Stimulated activated naive CD8-positive, alpha-beta T cell treated with anti-CD3 and anti-CD28 coated beads, Interleukin-15, Interleukin-2, amounts not matched to agents 100 ng/mL and 50 ng/mL, for 24 hours (primary cell): ENCODE results near the gene DDX56.
"Not testable (repeated sequence)": the region's sequence is repeated elsewhere in the genome, so short reads cannot be mapped to it uniquely, and the experiment has no call there.

Experiments
- H3K27ac Mint-ChIP-seq: one replicate; pipeline ENCODE4 v1.8.0; 2021; ENCODE audit warnings: mild to moderate bottlenecking, mixed read lengths
- H3K27me3 Mint-ChIP-seq: one replicate; pipeline ENCODE4 v1.8.0; 2021; ENCODE audit warnings: mixed read lengths
- H3K36me3 Mint-ChIP-seq: one replicate; pipeline ENCODE4 v1.8.0; 2021; ENCODE audit warnings: low read depth, mixed read lengths
- H3K4me1 Mint-ChIP-seq: one replicate; pipeline ENCODE4 v1.8.0; 2021; ENCODE audit warnings: low read depth, mixed read lengths
- H3K4me3 Mint-ChIP-seq: one replicate; pipeline ENCODE4 v1.8.0; 2021; ENCODE audit warnings: mild to moderate bottlenecking, mixed read lengths
- H3K9me3 Mint-ChIP-seq: one replicate; pipeline ENCODE4 v1.8.0; 2021; ENCODE audit warnings: mixed read lengths

DDX56 gene

GRCh38 chr7:44575054-44575453, 1.3 kb upstream of the DDX56 start:
- Mint-ChIP-seq H3K4me1 (peaks cover 56% of the 10 kb centered on the region), H3K9me3 (no peaks in the 10 kb centered on the region), H3K27me3 (no peaks in the 10 kb centered on the region), H3K36me3 (peaks cover 68% of the 10 kb centered on the region), H3K4me3 (peak overlapping the region; percentile 96), H3K27ac (peak overlapping the region; percentile 77)

GRCh38 chr7:44574287-44574872, 672 bp upstream of the DDX56 start:
- peaks cover 68% of the 10 kb centered on the region for H3K36me3 Mint-ChIP-seq
- H3K9me3 Mint-ChIP-seq: no peaks in the 10 kb centered on the region
- H3K4me1 Mint-ChIP-seq: peaks cover 50% of the 10 kb centered on the region
- peak overlapping the region; percentile 95 for H3K27ac Mint-ChIP-seq
- no peaks in the 10 kb centered on the region for H3K27me3 Mint-ChIP-seq
- peak overlapping the region; percentile 96 for H3K4me3 Mint-ChIP-seq

DNA sequence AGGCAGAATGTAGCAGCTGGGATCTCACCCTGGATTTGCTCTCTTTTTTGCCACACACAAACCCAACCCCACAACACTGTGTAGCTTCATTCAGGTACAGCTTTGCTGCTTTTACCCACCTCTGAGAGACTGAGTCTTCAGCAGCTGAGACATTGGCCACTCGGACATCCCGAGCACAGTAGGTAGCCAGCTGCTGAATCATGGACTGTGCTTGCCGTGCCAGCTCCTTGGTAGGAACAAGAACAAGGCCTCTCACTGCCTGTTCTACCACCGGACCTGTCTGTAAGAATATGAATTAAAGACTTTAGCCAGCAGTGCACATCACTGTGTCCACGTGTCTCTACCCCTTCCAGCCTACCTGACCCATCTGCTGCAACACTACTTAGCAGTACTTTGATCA, 937 bp downstream of the DDX56 start:
- Mint-ChIP-seq H3K4me3 (peak overlapping the region; percentile 96), H3K36me3 (peaks cover 67% of the 10 kb centered on the region), H3K4me1 (peaks cover 39% of the 10 kb centered on the region), H3K27me3 (no peaks in the 10 kb centered on the region), H3K27ac (peak overlapping the region; percentile 95), H3K9me3 (no peaks in the 10 kb centered on the region)

GRCh38 chr7:44569959-44570358, 3.7 kb downstream of the DDX56 start:
- Mint-ChIP-seq H3K27me3 (no peaks in the 10 kb centered on the region), H3K27ac (no peak overlapping the region), H3K9me3 (no peaks in the 10 kb centered on the region), H3K36me3 (peaks cover 79% of the 10 kb centered on the region), H3K4me1 (peaks cover 30% of the 10 kb centered on the region), H3K4me3 (no peak overlapping the region)

GRCh38 chr7:44568771-44569560, 4.7 kb downstream of the DDX56 start:
- H3K36me3 Mint-ChIP-seq: peaks cover 84% of the 10 kb centered on the region

DNA sequence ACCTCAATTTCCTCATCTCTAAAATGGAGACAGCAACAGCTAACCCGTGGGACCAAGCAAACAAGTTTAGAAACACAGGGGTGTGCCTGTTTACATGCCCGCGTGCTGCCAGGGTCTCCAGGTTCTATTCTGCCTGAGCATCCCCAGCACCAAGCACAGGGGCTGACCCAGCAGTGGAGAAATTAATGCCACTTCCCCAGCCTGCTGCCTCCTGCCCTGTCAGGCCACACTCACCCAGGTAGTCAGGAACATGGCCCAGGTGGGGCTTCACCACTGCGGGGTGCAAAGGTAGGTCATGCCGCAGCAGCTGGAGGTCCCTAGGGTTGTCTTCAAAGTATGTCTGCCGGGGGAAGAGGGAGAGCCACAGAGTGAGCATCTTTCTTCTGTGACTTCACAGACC, 5.8 kb downstream of the DDX56 start:
- H3K36me3 Mint-ChIP-seq: peaks cover 81% of the 10 kb centered on the region
- peak overlapping the region; percentile 60 for H3K27ac Mint-ChIP-seq
- H3K9me3 Mint-ChIP-seq: no peaks in the 10 kb centered on the region
- no peak overlapping the region for H3K4me3 Mint-ChIP-seq
- no peaks in the 10 kb centered on the region for H3K27me3 Mint-ChIP-seq
- H3K4me1 Mint-ChIP-seq: peaks cover 16% of the 10 kb centered on the region

More at GRCh38 chr7:44568771-44569560, 4.7 kb downstream of the DDX56 start:
- no peak overlapping the region for H3K4me3 Mint-ChIP-seq
- no peaks in the 10 kb centered on the region for H3K9me3 Mint-ChIP-seq
- H3K27me3 Mint-ChIP-seq: no peaks in the 10 kb centered on the region
- peaks cover 21% of the 10 kb centered on the region for H3K4me1 Mint-ChIP-seq
- peak overlapping the region; percentile 41 for H3K27ac Mint-ChIP-seq

- H3K9me3 Mint-ChIP-seq: no peaks in the 10 kb centered on the region
- no peak overlapping the region for H3K4me3 Mint-ChIP-seq
- peaks cover 69% of the 10 kb centered on the region for H3K36me3 Mint-ChIP-seq
- H3K27me3 Mint-ChIP-seq: no peaks in the 10 kb centered on the region
- peaks cover 6% of the 10 kb centered on the region for H3K4me1 Mint-ChIP-seq
- peak overlapping the region; percentile 17 for H3K27ac Mint-ChIP-seq
Observed at GRCh38 chr7:44566680-44567079, 7.0 kb downstream of the DDX56 start.

- peaks cover 62% of the 10 kb centered on the region for H3K36me3 Mint-ChIP-seq
- H3K4me1 Mint-ChIP-seq: no peaks in the 10 kb centered on the region
- H3K4me3 Mint-ChIP-seq: no peak overlapping the region
- no peaks in the 10 kb centered on the region for H3K9me3 Mint-ChIP-seq
- no peaks in the 10 kb centered on the region for H3K27me3 Mint-ChIP-seq
- peak overlapping the region; percentile 80 for H3K27ac Mint-ChIP-seq
Observed at GRCh38 chr7:44565795-44566559, 7.7 kb downstream of the DDX56 start.

- Mint-ChIP-seq H3K9me3 (no peaks in the 10 kb centered on the region), H3K4me3 (no peak overlapping the region), H3K27me3 (no peaks in the 10 kb centered on the region), H3K36me3 (peaks cover 57% of the 10 kb centered on the region), H3K4me1 (no peaks in the 10 kb centered on the region), H3K27ac (peak overlapping the region; percentile 80)
Observed at GRCh38 chr7:44565097-44565794, 8.5 kb downstream of the DDX56 start.

GRCh38 chr7:44564606-44565005, 9.1 kb downstream of the DDX56 start:
- peak overlapping the region; percentile 80 for H3K27ac Mint-ChIP-seq
- H3K36me3 Mint-ChIP-seq: peaks cover 51% of the 10 kb centered on the region
- H3K4me3 Mint-ChIP-seq: no peak overlapping the region
- no peaks in the 10 kb centered on the region for H3K9me3 Mint-ChIP-seq
- H3K27me3 Mint-ChIP-seq: no peaks in the 10 kb centered on the region
- H3K4me1 Mint-ChIP-seq: no peaks in the 10 kb centered on the region

GRCh38 chr7:44563171-44563679, 10.5 kb downstream of the DDX56 start:
- H3K36me3 Mint-ChIP-seq: peaks cover 39% of the 10 kb centered on the region
- no peak overlapping the region for H3K4me3 Mint-ChIP-seq
- no peaks in the 10 kb centered on the region for H3K27me3 Mint-ChIP-seq
- no peaks in the 10 kb centered on the region for H3K9me3 Mint-ChIP-seq
- H3K4me1 Mint-ChIP-seq: no peaks in the 10 kb centered on the region
- peak overlapping the region; percentile 36 for H3K27ac Mint-ChIP-seq

DNA sequence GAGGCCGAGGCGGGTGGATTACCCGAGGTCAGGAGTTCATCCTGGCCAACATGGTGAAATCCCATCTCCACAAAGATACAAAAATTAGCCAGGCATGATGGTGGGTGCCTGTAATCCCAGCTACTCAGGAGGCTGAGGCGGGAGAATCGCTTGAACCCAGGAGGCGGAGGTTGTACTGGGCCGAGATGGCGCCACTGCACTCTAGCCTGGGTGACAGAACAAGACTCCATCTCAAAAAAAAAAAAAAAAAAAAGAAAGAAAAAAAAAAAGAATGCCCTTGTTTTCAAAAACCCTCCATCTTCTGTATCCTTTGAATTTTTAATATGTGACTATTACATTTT, 11.1 kb downstream of the DDX56 start:
- H3K27me3 Mint-ChIP-seq, H3K4me3 Mint-ChIP-seq, H3K27ac Mint-ChIP-seq, H3K9me3 Mint-ChIP-seq, H3K4me1 Mint-ChIP-seq: not testable (repeated sequence)
- peaks cover 34% of the 10 kb centered on the region for H3K36me3 Mint-ChIP-seq

DNA sequence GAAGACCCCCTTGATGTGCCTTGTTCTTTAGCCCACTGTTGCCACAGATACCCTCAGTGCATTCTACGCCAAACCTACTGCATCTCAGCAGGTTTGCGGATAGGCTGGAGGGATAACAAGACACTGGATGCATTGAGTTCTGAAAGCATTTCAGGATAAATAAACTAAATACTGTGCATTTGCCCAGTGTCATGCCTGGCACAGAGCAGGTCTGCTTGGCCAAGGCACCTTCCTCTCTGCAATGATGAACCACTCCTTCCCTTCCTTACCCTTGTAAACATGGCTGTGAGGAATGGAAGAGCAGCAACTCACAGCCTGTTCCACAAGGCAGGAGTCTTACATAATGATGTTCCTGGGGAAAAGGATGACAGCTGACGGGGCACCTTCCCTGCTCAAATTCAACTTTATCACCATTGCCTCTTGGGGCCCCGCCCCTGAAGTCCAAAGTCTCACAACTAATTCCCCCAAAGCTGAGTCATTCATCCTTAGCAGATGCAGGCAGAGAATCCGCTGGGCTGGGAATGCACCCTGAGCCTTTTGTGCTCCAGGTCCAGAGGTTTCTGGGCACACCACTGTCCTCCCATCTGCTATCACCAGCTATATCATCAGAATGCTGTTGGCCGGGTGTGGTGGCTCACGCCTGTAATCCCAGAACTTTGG, 11.6 kb downstream of the DDX56 start:
- no peaks in the 10 kb centered on the region for H3K27me3 Mint-ChIP-seq
- H3K4me3 Mint-ChIP-seq: no peak overlapping the region
- H3K9me3 Mint-ChIP-seq: no peaks in the 10 kb centered on the region
- no peaks in the 10 kb centered on the region for H3K4me1 Mint-ChIP-seq
- no peak overlapping the region for H3K27ac Mint-ChIP-seq
- H3K36me3 Mint-ChIP-seq: peaks cover 29% of the 10 kb centered on the region

- Mint-ChIP-seq H3K4me1 (no peaks in the 10 kb centered on the region), H3K36me3 (peaks cover 26% of the 10 kb centered on the region), H3K4me3 (no peak overlapping the region), H3K27me3 (no peaks in the 10 kb centered on the region), H3K27ac (no peak overlapping the region), H3K9me3 (no peaks in the 10 kb centered on the region)
Observed at GRCh38 chr7:44561481-44561880, 12.2 kb downstream of the DDX56 start.
